Gastrocnemius medialis (tissue), 4 donors: Measurements from ENCODE around the gene ZNF587. TPM values are rescaled to one million over a fixed set of nuclear protein-coding genes. Genes with fewer than 3 reads are reported as not detected.

Experiments
- ATAC-seq, 2 donors: fragments of 150-250 bp; one replicate each; pipeline ENCODE4 v1.9.1; 2016
- DNase-seq, 2 donors: peaks; one replicate each; pipeline ENCODE4 v3.0.0-alpha.2; 2019
- H3K27ac ChIP-seq, 4 donors: fragments of 200-600 bp; sonication (generic); 1 replicate in 1 of 4; 2 replicates in 3 of 4; pipeline ENCODE4 v1.5.1; 2016 to 2018; ENCODE audit warnings: mild to moderate bottlenecking in 2 of 4, moderate library complexity in 1 of 4
- H3K27me3 ChIP-seq, 3 donors: fragments of 200-600 bp; sonication (generic) in 2 of 3; 1 replicate in 1 of 3; 2 replicates in 2 of 3; pipeline versions ENCODE4 v1.5.1 to v1.6.0; 2016 to 2019; ENCODE audit warnings: mild to moderate bottlenecking in 1 of 3, moderate library complexity in 1 of 3
- H3K36me3 ChIP-seq, 2 donors: fragments of 200-600 bp; sonication (generic) in 1 of 2; one replicate each; pipeline ENCODE4 v1.5.1; 2017 to 2018
- H3K4me1 ChIP-seq, 2 donors: fragments of 200-600 bp; sonication (generic) in 1 of 2; one replicate each; pipeline ENCODE4 v1.5.1; 2016 to 2017; ENCODE audit warnings: mild to moderate bottlenecking in 2 of 2
- H3K4me3 ChIP-seq, 4 donors: fragments of 200-600 bp; sonication (generic) in 3 of 4; 1 replicate in 1 of 4; 2 replicates in 3 of 4; pipeline ENCODE4 v1.5.1; 2016 to 2019; ENCODE audit warnings: mild to moderate bottlenecking in 2 of 4
- H3K9me3 ChIP-seq, 3 donors: fragments of 200-600 bp; sonication (generic) in 2 of 3; 1 replicate in 1 of 3; 2 replicates in 2 of 3; pipeline ENCODE4 v1.5.1; 2016 to 2019
- CTCF ChIP-seq, 5 experiments: fragments of 450-650 bp in 3 of 5; fragments of 200-600 bp in 2 of 5; sonication (generic) in 2 of 5; IDR thresholded peaks in 4 of 5; conservative IDR thresholded peaks in 1 of 5; 1 replicate in 4 of 5; 2 replicates in 1 of 5; pipeline ENCODE4 v1.5.1; 2016 to 2019; ENCODE audit warnings: antibody characterized with exemption in 5 of 5, mild to moderate bottlenecking in 3 of 5, moderate library complexity in 3 of 5
- in situ Hi-C, 4 donors: fragments of 200-750 bp; cut with MboI; loops; one replicate each; pipeline versions ENCODE4 v1.15.0 to v1.8.0; 2017; ENCODE audit warnings: low sequenced_read_pairs in 4 of 4
- intact Hi-C: fragments of 100-400 bp; cut with DNase I; formaldehyde crosslinking; loops from one replicate; pipeline ENCODE4 v1.15.1; 2023; ENCODE audit warnings: low total_unique reads
- total RNA-seq, 4 donors: library from RNA; depleted of rRNA; stranded (reverse); fragments of >200 nt; gene quantifications; one replicate each; pipeline versions ENCODE4 v1.1.0 to v1.2.3, GENCODE V29; 2016

Gene ZNF587
- total RNA-seq, 4 donors from 2014 or later, result 4.5 to 9.0 (median 5.5) TPM

- TF ChIP-seq CTCF (IDR thresholded peaks at IDR 0.05 in 4 of 5, conservative IDR thresholded peaks at IDR 0.05 in 1 of 5), result no peak
- intact Hi-C loops, result no loop called here
- in situ Hi-C loops, result loop anchor here in 2 of 4 donors (25.0 kb wide), 1 partner anchor 177 kb away; the partner anchor contains the start of genes ZNF671 (in 2 of the 2) and ZNF776 (in 2 of the 2)
- Histone ChIP-seq H3K9me3 (no peaks in the 10 kb centered on the region), H3K4me1 (peaks cover 10 to 11% of the 10 kb centered on the region in 2 donors), H3K27me3 (no peaks in the 10 kb centered on the region), H3K27ac (no peak overlapping the region), H3K36me3 (peaks cover 0 to 28% of the 10 kb centered on the region in 2 donors), H3K4me3 (no peak overlapping the region)
- no peak for DNase-seq
- no peak for ATAC-seq
Measured at GRCh38 chr19:57914531-57914930, 64.9 kb downstream of the ZNF587 start.

Other genes starting within 250 kb of the ZNF587 start
- 1 to 10 TPM in 3 of 4 donors, under 1 TPM in 1; 0.86 to 4.2 (median 3.4) TPM for gene ZNF530, start 250.0 kb upstream of the ZNF587 start, total RNA-seq
- gene ZNF134, start 235.6 kb upstream of the ZNF587 start, total RNA-seq, result 10 to 100 TPM in 1 of 4 donors, 1 to 10 TPM in 3; 4.2 to 13.1 (median 8.0) TPM
- gene ZNF211, start 216.7 kb upstream of the ZNF587 start, total RNA-seq, result 1 to 10 TPM; 2.9 to 5.5 (median 4.3) TPM
- not detected for gene ZSCAN4, start 180.9 kb upstream of the ZNF587 start, total RNA-seq
- gene ZNF551, start 167.9 kb upstream of the ZNF587 start, total RNA-seq, result 1 to 10 TPM in 3 of 4 donors, under 1 TPM in 1; 0.95 to 5.8 (median 2.4) TPM
- gene ZNF154, start 140.7 kb upstream of the ZNF587 start, total RNA-seq, result 1 to 10 TPM in 2 of 4 donors, under 1 TPM in 2; 0.49 to 2.8 (median 0.97) TPM
- 10 to 100 TPM in 1 of 4 donors, 1 to 10 TPM in 3; 3.9 to 10.1 (median 5.8) TPM for gene ZNF671, start 122.2 kb upstream of the ZNF587 start, total RNA-seq
- 1 to 10 TPM; 5.0 to 8.1 (median 8.0) TPM for gene ZNF776, start 103.0 kb upstream of the ZNF587 start, total RNA-seq
- 10 to 100 TPM in 1 of 4 donors, 1 to 10 TPM in 3; 7.6 to 13.3 (median 9.2) TPM for gene ZNF586, start 80.2 kb upstream of the ZNF587 start, total RNA-seq
- 1 to 10 TPM; 1.2 to 2.3 (median 1.8) TPM for gene ZNF552, start 34.9 kb upstream of the ZNF587 start, total RNA-seq
- 1 to 10 TPM; 2.1 to 9.6 (median 6.3) TPM for gene ZNF587B, start 19.6 kb upstream of the ZNF587 start, total RNA-seq
- gene ZNF814, start 39.2 kb downstream of the ZNF587 start, total RNA-seq, result 10 to 100 TPM in 1 of 4 donors, 1 to 10 TPM in 3; 3.3 to 18.0 (median 4.5) TPM
- 1 to 10 TPM; 2.6 to 8.4 (median 4.6) TPM for gene ZNF417, start 66.7 kb downstream of the ZNF587 start, total RNA-seq
- gene ZNF418, start 85.5 kb downstream of the ZNF587 start, total RNA-seq, result 1 to 10 TPM in 2 of 4 donors, under 1 TPM in 2; 0.52 to 2.4 (median 0.87) TPM
- gene ZNF256, start 97.8 kb downstream of the ZNF587 start, total RNA-seq, result 1 to 10 TPM in 2 of 4 donors, under 1 TPM in 2; 0.93 to 2.6 (median 1.4) TPM
- not detected for gene C19orf18, start 124.7 kb downstream of the ZNF587 start, total RNA-seq
- gene ZNF606, start 153.0 kb downstream of the ZNF587 start, total RNA-seq, result 10 to 100 TPM in 1 of 4 donors, 1 to 10 TPM in 3; 2.9 to 15.3 (median 6.6) TPM
- not detected for gene ZSCAN1, start 184.2 kb downstream of the ZNF587 start, total RNA-seq
- gene ZNF135, start 209.4 kb downstream of the ZNF587 start, total RNA-seq, result under 1 TPM; 0.36 to 0.73 (median 0.53) TPM
- gene ZSCAN18, start 248.4 kb downstream of the ZNF587 start, total RNA-seq, result 10 to 100 TPM; 11.2 to 20.6 (median 15.2) TPM